Breast epithelium (tissue), 4 donors: ENCODE results near the gene HCN4. TPM values are rescaled to one million over a fixed set of nuclear protein-coding genes. Genes with fewer than 3 reads are reported as not detected.

Source experiments
- DNase-seq, 2 donors: peaks; one replicate each; pipeline ENCODE4 v3.0.0-alpha.2; 2019; ENCODE audit warnings: low spot score in 2 of 2
- H3K27ac ChIP-seq, 2 donors: fragments of 200-600 bp; sonication (generic) in 1 of 2; one replicate each; pipeline ENCODE4 v1.5.1; 2016 to 2019; ENCODE audit warnings: mild to moderate bottlenecking in 1 of 2
- H3K27me3 ChIP-seq, 2 donors: fragments of 200-600 bp; sonication (generic) in 1 of 2; one replicate each; pipeline versions ENCODE4 v1.5.1 to v1.6.0; 2017 to 2019; ENCODE audit warnings: control low read depth in 1 of 2, mild to moderate bottlenecking in 1 of 2
- H3K36me3 ChIP-seq: fragments of 200-600 bp; one replicate; pipeline ENCODE4 v1.5.1; 2019
- H3K4me1 ChIP-seq, 2 donors: fragments of 200-600 bp; sonication (generic); one replicate each; pipeline ENCODE4 v1.5.1; 2016 to 2019; ENCODE audit warnings: control low read depth in 1 of 2
- H3K4me3 ChIP-seq, 3 donors: fragments of 200-600 bp; sonication (generic); 1 replicate in 2 of 3; 2 replicates in 1 of 3; pipeline ENCODE4 v1.5.1; 2016 to 2019; ENCODE audit warnings: mild to moderate bottlenecking in 3 of 3, moderate library complexity in 2 of 3
- H3K9me3 ChIP-seq, 2 donors: fragments of 200-600 bp; sonication (generic) in 1 of 2; one replicate each; pipeline ENCODE4 v1.5.1; 2016 to 2019; ENCODE audit warnings: control low read depth in 1 of 2
- CTCF ChIP-seq, 3 donors: fragments of 450-650 bp; IDR thresholded peaks; one replicate each; pipeline ENCODE4 v1.5.1; 2016 to 2017; ENCODE audit warnings: antibody characterized with exemption in 3 of 3, mild to moderate bottlenecking in 3 of 3, moderate library complexity in 3 of 3
- POLR2A ChIP-seq: fragments of 450-650 bp; IDR thresholded peaks from one replicate; pipeline ENCODE4 v1.6.1; 2016; ENCODE audit warnings: antibody characterized with exemption, mild to moderate bottlenecking, moderate library complexity
- POLR2AphosphoS5 ChIP-seq, 3 donors: sonication (generic); formaldehyde crosslinking; IDR thresholded peaks; one replicate each; pipeline ENCODE4 v1.6.1; 2017; ENCODE audit warnings: antibody characterized with exemption in 3 of 3
- intact Hi-C: fragments of 100-400 bp; cut with DNase I; formaldehyde crosslinking; loops from one replicate; pipeline ENCODE4 v1.15.1; 2023; ENCODE audit warnings: low total_unique reads
- total RNA-seq, 3 donors: library from RNA; depleted of rRNA; stranded (reverse); fragments of >200 nt; gene quantifications; one replicate each; pipeline ENCODE4 v1.1.0, GENCODE V29; 2016

Gene HCN4
- total RNA-seq, 3 donors from 2014 or later, result not detected

DNA sequence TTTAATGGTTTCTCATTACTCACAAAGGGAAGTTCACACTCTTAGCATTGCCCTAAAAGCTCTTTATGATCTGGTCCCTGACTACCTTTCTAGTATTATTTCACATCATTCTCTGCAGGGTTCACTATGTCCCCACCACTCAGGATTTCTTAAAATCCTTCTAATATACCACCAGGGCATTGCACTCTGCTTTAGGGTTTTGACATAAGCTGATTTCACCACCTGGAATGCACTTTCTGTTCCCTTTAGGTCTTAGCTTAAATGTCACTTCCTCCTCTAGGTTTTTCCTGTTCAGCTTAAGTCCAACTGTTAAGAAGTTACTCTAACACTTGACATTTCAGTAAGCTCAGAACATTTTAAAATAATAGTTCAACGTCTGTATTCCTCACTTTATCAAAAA is 81.7 kb downstream of the HCN4 start:
- Histone ChIP-seq H3K4me1 (no peaks in the 10 kb centered on the region), H3K36me3 (no peaks in the 10 kb centered on the region), H3K27ac (no peak overlapping the region), H3K9me3 (no peaks in the 10 kb centered on the region), H3K4me3 (no peak overlapping the region), H3K27me3 (no peaks in the 10 kb centered on the region)
- no peak for DNase-seq
- intact Hi-C loops, result no loop called here
- TF ChIP-seq CTCF (IDR thresholded peaks at IDR 0.05), result no peak
- TF ChIP-seq POLR2A, result no peak
- TF ChIP-seq POLR2AphosphoS5 (IDR thresholded peaks at IDR 0.05), result no peak

DNA sequence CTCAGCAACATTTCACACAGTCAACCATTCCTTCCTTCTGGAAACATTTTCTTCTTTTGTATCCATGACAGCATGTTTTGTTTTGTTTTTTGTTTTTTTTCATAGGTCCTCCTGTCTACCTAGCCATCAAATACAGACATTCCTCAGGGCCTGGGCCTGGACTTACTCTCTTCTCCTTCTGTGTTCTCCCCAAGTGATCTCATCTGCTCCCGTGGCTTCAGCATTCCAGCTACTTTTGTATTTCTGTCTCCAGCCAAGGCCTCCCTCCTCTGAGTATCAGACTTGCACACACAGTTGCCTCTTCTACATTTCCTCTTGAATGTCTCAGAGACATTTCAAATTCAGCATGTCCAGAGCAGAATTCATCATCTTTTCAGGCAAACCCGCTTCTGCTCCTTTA is 82.4 kb downstream of the HCN4 start:
- intact Hi-C loops, result no loop called here
- H3K36me3 ChIP-seq, result no peaks in the 10 kb centered on the region
- no peak for TF ChIP-seq POLR2AphosphoS5 (IDR thresholded peaks at IDR 0.05)
- no peak for TF ChIP-seq POLR2A
- no peaks in the 10 kb centered on the region for H3K27me3 ChIP-seq
- no peak overlapping the region for H3K27ac ChIP-seq
- no peak overlapping the region for H3K4me3 ChIP-seq
- no peaks in the 10 kb centered on the region for H3K4me1 ChIP-seq
- no peak for DNase-seq
- H3K9me3 ChIP-seq, result no peaks in the 10 kb centered on the region

DNA sequence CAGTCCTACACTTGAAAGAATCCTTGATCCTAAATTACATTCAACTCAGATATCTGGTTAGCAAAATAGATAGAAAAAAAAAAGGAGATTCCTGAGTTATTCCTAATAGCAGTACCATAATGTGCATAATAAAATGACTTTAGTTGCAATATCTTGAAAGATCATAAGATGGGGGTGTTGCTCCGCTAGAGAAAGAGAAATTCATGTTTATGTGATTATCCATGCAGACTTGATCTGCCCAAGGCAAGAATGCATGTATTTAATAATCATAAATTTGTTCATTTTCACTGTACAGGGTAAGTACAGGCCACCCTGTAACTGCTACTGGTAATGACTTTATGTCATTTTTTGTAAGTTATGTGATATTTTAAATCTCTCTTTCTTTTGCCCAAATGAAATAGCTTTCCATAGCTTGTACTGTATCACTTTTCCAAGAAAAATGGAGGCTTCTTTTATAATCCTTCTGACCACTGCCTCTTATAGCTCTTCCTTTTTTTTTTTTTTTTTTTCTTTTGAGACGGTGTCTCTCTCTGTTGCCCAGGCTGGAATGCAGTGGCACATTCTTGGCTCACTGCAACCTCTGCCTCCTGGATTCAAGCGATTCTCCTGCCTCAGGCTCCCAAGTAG is 84.6 kb downstream of the HCN4 start:
- Histone ChIP-seq H3K4me1 (no peaks in the 10 kb centered on the region), H3K27me3 (no peaks in the 10 kb centered on the region), H3K27ac (no peak overlapping the region), H3K4me3 (no peak overlapping the region), H3K9me3 (no peaks in the 10 kb centered on the region), H3K36me3 (no peaks in the 10 kb centered on the region)
- TF ChIP-seq CTCF (IDR thresholded peaks at IDR 0.05) (no peak), POLR2AphosphoS5 (IDR thresholded peaks at IDR 0.05) (no peak), POLR2A (no peak)
- intact Hi-C loops, result no loop called here
- no peak for DNase-seq

DNA sequence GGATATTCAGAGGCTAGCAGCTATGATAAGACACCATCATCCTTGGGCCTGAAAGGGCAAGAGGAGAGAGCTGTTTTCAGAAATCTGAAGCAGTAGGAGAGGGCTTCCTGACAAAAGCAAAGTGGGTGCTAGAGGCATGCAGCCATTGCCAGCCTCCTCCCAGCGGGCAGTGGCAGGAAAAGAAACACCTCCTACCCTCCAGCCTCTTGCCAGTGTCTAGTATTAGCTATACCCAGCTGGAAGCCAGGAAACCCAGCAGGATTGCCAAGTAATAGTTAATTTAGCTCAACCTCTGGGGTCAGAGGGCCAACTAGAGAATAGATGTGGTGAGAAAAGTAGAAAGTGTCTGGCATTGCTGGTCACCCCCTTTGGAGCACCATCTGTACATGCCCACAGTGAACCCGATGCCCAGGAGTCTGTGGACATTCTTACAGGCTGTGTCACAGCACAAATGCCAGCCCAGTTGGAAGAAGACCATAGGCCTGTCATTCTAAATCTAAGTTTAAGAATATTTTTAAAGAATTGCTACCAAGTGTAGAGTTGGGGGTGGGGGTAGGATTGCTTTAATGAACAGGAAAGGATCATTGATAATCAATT is 85.3 kb downstream of the HCN4 start:
- TF ChIP-seq POLR2A, result no peak
- TF ChIP-seq CTCF (IDR thresholded peaks at IDR 0.05), result no peak
- TF ChIP-seq POLR2AphosphoS5 (IDR thresholded peaks at IDR 0.05), result no peak
- Histone ChIP-seq H3K4me3 (no peak overlapping the region), H3K27ac (no peak overlapping the region), H3K27me3 (no peaks in the 10 kb centered on the region), H3K9me3 (no peaks in the 10 kb centered on the region), H3K36me3 (no peaks in the 10 kb centered on the region), H3K4me1 (no peaks in the 10 kb centered on the region)
- DNase-seq, result no peak
- intact Hi-C loops, result no loop called here

GRCh38 chr15:73282567-73283365 is 86.0 kb downstream of the HCN4 start:
- no peaks in the 10 kb centered on the region for H3K4me1 ChIP-seq
- no peaks in the 10 kb centered on the region for H3K9me3 ChIP-seq
- TF ChIP-seq POLR2AphosphoS5 (IDR thresholded peaks at IDR 0.05) (no peak), CTCF (IDR thresholded peaks at IDR 0.05) (no peak), POLR2A (no peak)
- H3K27me3 ChIP-seq, result no peaks in the 10 kb centered on the region
- intact Hi-C loops, result no loop called here
- H3K36me3 ChIP-seq, result no peaks in the 10 kb centered on the region
- DNase-seq, result no peak
- no peak overlapping the region for H3K4me3 ChIP-seq
- H3K27ac ChIP-seq, result no peak overlapping the region
